ENCODE measurements around the gene DHRS3. TPM values are rescaled to one million over a fixed set of nuclear protein-coding genes. Genes with fewer than 3 reads are reported as not detected.

DHRS3 gene
- total RNA-seq, 4 donors from 2014 or later: 73.3 to 86.9 (median 80.2) TPM

GRCh38 chr1:12544992-12545391, 73.0 kb downstream of the DHRS3 start:
- no peak for TF ChIP-seq CTCF (IDR thresholded peaks at IDR 0.05)
- TF ChIP-seq POLR2AphosphoS5 (IDR thresholded peaks at IDR 0.05): no peak
- TF ChIP-seq POLR2A (IDR thresholded peaks at IDR 0.05): no peak
- TF ChIP-seq EP300 (IDR thresholded peaks at IDR 0.05): no peak
- Histone ChIP-seq H3K27ac (no peak overlapping the region), H3K36me3 (no peaks in the 10 kb centered on the region), H3K9me3 (no peaks in the 10 kb centered on the region), H3K27me3 (no peaks in the 10 kb centered on the region), H3K4me3 (no peak overlapping the region), H3K4me1 (peaks cover 55% of the 10 kb centered on the region)
- DNase-seq (ENCODE audit: low spot score in 2 of 2): no peak
- 46% methylated on average over 8 of the region's 8 CpGs for WGBS

- TF ChIP-seq EP300 (IDR thresholded peaks at IDR 0.05) (no peak), POLR2A (IDR thresholded peaks at IDR 0.05) (no peak), POLR2AphosphoS5 (IDR thresholded peaks at IDR 0.05) (no peak), CTCF (IDR thresholded peaks at IDR 0.05) (no peak)
- 60% methylated on average over 4 of the region's 4 CpGs for WGBS
- peaks cover 49% of the 10 kb centered on the region for H3K4me1 ChIP-seq
- no peak overlapping the region for H3K4me3 ChIP-seq
- H3K27me3 ChIP-seq: no peaks in the 10 kb centered on the region
- no peaks in the 10 kb centered on the region for H3K9me3 ChIP-seq
- no peaks in the 10 kb centered on the region for H3K36me3 ChIP-seq
- H3K27ac ChIP-seq: no peak overlapping the region
- no peak for DNase-seq (ENCODE audit: low spot score in 2 of 2)
Measured at GRCh38 chr1:12544357-12544756, 73.7 kb downstream of the DHRS3 start.

- WGBS: 71% methylated on average over 9 of the region's 9 CpGs
- Histone ChIP-seq H3K4me3 (no peak overlapping the region), H3K27ac (no peak overlapping the region), H3K36me3 (no peaks in the 10 kb centered on the region), H3K4me1 (peaks cover 42% of the 10 kb centered on the region), H3K27me3 (no peaks in the 10 kb centered on the region), H3K9me3 (no peaks in the 10 kb centered on the region)
- no peak for DNase-seq (ENCODE audit: low spot score in 2 of 2)
- TF ChIP-seq POLR2A (IDR thresholded peaks at IDR 0.05): no peak
- no peak for TF ChIP-seq CTCF (IDR thresholded peaks at IDR 0.05)
- TF ChIP-seq EP300 (IDR thresholded peaks at IDR 0.05): no peak
- TF ChIP-seq POLR2AphosphoS5 (IDR thresholded peaks at IDR 0.05): no peak
Measured at GRCh38 chr1:12543740-12544154, 74.3 kb downstream of the DHRS3 start.

- Histone ChIP-seq H3K9me3 (no peaks in the 10 kb centered on the region), H3K4me1 (peaks cover 36% of the 10 kb centered on the region), H3K36me3 (no peaks in the 10 kb centered on the region), H3K27ac (no peak overlapping the region), H3K27me3 (no peaks in the 10 kb centered on the region), H3K4me3 (no peak overlapping the region)
- TF ChIP-seq CTCF (IDR thresholded peaks at IDR 0.05) (no peak), POLR2AphosphoS5 (IDR thresholded peaks at IDR 0.05) (no peak), POLR2A (IDR thresholded peaks at IDR 0.05) (no peak), EP300 (IDR thresholded peaks at IDR 0.05) (no peak)
- 92% methylated on average over 9 of the region's 9 CpGs for WGBS
- no peak for DNase-seq (ENCODE audit: low spot score in 2 of 2)
Measured at GRCh38 chr1:12542616-12543592, 75.1 kb downstream of the DHRS3 start.

- no peak overlapping the region for H3K27ac ChIP-seq
Measured at GRCh38 chr1:12542138-12542465, 75.9 kb downstream of the DHRS3 start.

More at GRCh38 chr1:12542138-12542465, 75.9 kb downstream of the DHRS3 start:
- Histone ChIP-seq H3K36me3 (no peaks in the 10 kb centered on the region), H3K4me3 (no peak overlapping the region), H3K27me3 (no peaks in the 10 kb centered on the region), H3K9me3 (no peaks in the 10 kb centered on the region), H3K4me1 (peaks cover 29% of the 10 kb centered on the region)
- 93% methylated on average over 9 of the region's 9 CpGs for WGBS
- no peak for DNase-seq (ENCODE audit: low spot score in 2 of 2)
- TF ChIP-seq POLR2A (IDR thresholded peaks at IDR 0.05): no peak
- TF ChIP-seq CTCF (IDR thresholded peaks at IDR 0.05): no peak
- TF ChIP-seq POLR2AphosphoS5 (IDR thresholded peaks at IDR 0.05): no peak
- no peak for TF ChIP-seq EP300 (IDR thresholded peaks at IDR 0.05)

Measured in suprapubic skin (tissue), 4 donors.